Activated T-helper 1 cell treated with Interleukin-2 at 50 U/mL for 16 hours (primary cell): ENCODE results near the gene BDH1.

Source experiments
- DNase-seq: peaks from one replicate; pipeline ENCODE4 v3.0.0-alpha.2; 2020; ENCODE audit warnings: low read depth

The BDH1 gene

DNA sequence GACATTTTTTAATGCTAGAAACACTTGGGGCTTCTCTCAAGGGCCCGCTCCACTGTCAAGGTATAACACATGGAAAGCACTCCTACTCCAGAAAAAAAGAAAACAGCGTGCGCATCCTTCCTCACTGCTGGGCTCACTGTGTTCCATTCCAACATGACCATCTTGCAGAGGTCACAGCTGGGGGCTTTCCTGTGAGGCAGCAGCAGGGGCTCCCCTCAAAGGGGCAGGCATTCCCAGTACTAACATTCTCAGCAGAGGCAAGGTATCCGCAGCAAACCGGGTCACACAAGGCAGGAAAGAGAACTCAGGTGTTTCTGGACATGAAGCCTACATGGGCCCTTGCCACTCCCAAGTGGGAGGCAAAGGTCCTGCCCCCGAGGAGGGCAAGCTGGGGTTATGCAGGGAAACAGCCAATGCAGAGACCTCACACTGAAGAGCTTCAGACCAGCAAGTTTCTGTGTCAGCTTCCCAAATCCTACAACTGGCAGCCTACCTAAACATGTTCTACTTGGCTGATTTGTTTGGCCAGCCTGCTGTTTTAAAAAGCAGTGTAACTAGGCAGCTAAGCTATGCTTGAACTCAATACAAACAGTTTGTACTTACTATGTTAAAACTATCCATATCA, 6.4 kb downstream of the BDH1 start:
- no peak for DNase-seq

DNA sequence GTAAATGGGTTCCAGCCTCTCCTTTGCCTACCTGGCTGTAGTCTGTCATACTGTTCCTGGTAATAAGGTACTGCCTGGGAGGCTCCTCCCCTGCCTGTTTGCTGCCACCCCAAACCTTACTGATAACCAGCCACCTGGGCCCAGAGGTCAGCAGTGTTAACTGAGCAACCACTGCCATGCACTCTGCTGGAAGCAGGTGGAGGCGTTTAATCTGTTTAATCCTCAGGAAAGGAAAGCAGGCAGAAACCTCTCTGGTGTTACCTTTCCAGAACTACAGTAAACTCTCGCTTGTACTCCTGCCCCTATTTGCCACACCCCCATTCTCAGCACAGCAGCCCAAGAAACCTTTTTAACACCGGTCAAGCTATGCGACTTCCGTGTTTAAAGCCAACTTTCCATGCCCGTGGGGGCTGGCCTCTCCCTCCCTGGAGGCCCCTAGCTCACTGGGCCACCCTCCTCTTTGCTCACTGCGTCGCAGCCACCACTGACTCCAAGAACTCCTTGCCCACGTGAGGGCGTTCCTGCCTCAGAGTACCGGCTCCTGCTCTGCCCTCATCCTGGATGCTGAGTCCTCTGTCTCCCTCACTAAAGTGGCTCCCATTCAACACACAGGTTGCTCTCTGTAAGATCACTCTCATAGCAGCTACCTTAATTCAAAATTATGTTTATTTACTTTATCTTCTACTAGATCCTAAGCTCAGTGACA, 8.3 kb downstream of the BDH1 start:
- no peak for DNase-seq

DNA sequence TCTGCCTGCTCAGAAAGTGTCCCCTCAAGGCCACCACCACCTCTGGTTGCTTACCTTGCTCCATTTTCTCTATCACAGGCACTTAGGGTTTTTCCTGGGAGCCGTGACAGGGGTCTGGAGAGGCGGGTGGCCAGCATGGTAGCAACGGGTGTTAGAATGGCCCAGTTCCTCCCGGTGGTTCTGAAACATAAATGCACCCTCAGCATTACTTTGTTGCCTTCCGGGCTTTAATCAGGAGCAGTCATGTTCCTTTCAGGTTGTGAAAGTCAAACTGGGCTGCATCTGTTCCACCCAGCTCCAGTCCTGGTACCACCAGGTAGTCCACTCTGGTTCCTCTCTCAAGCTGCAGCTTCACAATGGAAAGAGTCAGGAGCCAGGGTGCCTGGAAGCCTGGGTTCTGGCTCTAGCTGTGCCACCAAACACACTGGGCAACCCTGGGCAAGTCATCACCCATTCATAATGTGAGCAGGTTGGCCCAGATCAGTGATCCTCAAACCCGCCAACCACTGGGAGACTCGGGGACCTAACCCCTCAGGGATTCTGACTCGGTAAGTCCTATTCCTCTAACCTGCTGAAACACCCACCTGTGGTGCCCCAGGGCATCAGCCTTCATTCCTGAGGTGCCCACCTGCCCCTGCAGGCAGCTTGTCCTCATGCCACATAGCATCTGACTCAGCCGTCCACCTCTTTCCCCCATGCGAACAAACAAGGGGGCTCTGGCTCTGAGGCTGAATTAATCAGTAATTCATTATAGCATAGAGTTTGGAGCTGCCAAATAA, 9.3 kb downstream of the BDH1 start:
- DNase-seq, result no peak

DNA sequence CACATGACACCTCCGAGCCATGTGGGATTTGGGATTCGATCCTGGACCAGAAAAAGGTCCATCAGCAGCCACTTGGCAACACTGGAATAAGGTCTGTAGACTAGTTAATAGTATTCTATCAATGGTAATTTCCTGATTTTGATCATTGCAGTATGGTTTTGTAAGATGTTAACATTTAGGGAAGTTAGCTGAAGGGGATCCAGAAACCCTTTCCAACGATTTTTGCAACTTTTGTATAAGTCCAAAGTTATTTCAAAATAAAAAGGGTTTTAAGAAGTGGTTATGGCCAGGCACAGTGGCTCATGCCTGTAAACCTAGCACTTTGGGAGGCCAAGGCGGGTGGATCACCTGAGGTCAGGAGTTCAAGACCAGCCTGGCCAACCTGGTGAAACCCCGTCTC, 10.2 kb downstream of the BDH1 start:
- no peak for DNase-seq

DNA sequence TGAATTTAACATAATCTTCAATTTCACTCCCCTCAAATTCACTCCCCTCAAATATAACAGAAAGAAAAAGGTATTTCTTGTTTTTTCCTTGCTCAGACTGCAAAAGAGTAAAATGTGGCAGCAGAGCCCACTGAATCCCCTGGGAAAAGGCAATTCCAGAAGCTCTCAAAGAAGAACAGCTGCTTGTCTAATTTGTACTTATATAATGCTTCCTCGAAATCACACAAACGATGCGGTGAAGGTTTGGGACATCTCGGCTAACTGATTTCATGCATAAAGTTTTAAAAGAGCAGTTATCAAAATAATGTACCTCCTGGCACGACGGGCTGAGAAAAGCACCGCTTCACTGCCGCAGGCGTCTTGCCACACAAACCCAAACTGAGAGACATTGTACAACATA, 10.7 kb downstream of the BDH1 start:
- DNase-seq, result no peak

DNA sequence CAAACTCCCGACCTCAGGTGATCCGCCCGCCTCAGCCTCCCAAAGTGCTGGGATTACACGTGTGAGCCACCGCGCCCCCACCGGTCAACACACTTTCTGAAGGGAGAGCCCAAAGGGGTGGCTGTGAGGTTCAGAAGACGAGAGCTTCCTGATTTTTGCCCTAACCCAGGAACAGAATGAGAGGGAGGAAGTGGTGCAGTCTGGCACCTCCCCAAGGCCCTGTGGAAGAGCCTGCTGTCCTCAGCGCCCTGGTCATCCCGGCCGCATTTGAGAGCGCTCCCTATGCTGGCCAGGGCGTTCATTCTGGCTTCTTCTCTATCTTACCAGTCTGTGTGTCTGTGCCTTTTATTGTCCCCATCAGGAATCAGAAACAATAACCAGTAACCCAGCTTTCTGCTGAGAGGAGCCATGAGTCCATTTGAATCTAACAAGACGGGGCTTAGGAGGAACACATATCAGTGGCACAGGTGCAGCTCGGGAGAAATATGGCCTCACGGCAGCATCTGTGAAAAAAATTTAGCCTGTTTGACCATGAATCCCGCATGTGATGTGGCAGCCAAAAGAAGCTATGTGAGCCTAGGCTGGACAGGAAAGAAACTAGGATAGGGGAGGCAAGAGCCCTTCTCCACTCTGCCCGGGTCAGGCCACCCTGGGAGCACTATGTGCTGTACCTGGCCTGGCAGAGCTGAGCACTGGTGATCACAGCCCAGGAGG, 12.9 kb downstream of the BDH1 start:
- DNase-seq, result no peak

DNA sequence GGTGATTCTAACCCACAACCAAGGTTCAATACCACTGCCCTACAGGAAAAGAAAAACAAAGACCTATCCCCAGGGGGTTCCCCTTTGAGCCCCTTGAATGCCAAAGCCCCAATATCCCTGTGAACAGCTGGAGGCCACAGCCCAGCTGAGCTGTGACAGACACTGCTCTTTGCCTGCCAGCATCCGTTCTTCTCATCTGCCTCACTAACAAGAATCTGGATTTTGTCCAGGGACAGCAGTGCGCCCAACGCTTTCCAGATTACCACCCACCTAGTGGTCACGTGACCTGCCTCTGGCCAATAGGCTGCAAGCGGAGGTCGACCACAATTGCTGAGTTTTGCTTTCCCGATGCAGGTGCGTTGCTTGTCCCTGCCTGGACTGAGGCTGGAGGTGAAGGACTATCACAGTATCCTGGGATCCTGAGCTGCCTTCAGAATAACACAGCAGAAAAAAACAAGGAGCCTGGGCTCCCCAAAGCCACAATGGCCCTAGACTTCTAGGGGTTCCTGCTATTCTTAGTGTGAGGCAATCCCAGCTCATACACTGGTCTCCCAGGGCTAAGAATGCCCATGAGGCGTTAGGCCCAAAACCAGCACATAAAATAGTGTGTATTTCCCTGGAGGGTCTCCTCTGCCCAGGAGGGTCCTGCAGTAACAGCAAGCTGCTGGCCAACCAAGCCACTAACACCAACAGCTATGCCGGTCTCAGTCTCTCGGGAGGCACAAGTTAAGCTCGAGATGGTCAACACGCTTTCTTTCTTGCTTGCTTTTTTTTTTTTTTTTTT, 13.8 kb downstream of the BDH1 start:
- no peak for DNase-seq

DNA sequence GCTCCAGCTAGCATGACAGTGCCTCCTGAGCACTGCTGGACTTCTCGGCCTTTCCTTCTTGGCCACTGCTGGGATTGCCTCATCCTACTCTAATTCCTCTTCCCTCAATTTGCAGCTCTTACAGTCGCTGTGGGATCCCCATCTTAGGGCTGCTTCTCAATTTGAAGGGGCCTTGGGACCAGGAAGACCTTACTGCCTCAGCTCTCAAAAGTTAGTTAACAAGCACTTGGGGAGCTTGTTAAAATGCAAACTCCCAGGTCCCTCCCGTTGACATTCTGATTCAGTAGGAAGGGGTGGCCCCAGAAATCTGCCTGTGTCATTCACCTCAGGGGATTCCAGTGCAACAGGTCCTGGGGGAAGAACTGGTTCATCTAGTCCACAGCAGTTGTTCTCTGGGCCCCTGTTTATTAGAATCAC, 14.8 kb downstream of the BDH1 start:
- DNase-seq, result no peak

DNA sequence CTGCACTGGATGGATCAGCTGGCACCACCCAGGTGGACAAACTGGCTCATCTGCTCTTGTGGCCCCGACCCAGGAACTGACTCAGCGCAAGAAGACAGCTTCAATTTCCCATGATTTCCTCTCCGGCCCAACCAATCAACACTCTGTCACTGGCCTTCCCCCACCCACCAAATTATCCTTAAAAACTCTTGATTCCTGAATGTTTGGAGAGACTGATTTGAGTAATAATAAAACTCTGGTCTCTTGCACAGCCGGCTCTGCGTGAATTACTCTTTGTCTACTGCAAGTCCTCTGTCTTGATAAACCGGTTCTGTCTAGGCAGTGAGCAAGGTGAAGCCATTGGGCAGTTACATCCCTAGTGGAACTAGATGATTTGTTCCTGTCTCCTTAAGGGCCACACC, 16.1 kb downstream of the BDH1 start:
- no peak for DNase-seq

DNA sequence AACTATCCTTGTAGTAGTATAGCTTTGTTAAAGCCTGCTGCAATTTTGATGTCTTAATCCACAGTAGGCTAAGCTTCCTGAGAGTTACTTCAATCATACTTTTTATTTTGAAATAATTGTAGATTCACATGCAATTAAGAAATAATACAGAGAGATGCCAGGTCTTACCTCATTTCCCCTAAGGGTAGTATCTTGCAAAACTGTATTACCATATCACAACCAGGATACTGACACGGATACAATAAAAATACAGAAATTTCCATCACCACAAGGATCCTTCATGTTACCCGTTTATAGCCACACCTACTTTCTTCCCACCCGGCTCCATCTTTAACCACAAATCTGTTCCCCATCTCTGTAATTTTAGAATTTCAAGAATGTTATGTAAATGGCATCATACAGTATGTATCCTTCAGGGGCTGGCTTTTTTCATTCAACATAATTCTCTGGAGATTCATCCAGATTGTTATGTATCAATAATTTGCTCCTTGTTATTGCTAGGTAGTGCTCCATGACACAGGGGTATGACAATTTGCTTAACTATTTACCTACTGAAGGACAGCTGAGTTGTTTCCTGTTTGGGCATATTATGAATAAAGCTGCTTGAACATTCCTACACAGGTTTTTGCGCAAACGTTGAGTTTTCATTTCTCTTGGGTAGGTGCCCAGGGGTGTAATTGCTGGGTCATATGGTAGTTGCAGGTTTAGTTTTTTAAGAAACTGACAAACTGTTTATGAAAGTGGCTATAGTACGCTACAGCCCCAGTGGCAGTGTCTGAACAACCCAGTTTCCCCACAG, 21.6 kb downstream of the BDH1 start:
- no peak for DNase-seq

DNA sequence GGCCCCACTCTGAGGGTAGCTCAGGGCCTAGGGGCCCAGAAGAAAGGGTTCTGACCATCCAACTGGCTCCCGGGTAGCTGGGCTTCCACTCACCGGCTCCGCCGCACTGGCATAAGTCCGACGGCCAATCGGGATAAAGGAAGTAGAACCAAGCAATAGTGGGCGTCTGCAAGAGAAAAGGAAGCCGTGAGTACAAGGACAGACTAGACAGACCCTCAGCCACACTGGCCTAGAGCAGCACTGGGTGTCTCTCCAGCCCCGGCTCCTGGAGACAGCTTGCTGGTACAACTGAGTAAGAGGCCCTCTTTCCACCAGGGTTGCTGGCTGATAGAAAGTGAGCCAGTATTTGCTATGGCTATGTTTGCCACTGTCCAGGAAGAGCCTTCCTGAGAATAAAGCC, 22.4 kb downstream of the BDH1 start:
- DNase-seq, result no peak

DNA sequence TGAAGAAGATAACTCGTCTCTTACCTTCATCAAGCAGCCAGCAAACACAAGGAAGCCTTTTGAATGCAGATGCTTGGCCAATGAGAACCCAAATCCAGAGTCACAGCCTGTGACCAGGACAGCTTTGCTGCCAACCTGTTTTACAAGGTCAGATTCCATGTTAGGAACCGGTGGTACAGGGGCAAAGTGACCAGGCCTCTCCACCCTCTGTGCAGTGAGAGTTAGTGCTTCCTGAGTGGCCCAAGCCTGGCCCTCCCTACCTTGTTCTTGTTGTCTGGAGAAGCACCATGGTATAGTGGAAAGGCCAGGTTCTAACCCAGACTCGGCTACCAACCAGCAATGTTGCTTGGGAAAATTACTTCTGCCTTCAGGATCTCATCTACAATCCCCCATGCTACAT, 23.4 kb downstream of the BDH1 start:
- DNase-seq, result no peak

DNA sequence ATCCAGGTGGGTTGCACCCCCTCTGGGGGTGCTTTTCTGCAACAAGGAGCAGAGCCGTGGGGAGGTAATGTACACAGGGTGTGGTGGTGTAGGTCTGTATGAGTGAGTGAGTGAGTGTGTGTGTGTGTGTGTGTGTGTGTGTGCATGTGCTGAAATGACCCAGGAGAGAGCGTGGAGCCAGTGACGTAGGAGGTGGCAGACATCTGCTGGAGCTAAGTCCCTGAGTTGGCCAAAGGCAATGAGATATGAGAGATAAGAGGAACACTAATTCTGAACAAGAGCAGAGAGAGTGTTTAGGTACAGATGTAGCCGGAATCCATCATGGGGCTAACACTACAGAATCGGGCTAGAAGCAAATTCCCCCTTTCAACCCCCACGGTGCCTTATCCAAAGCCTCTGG, 27.6 kb downstream of the BDH1 start:
- DNase-seq, result no peak

DNA sequence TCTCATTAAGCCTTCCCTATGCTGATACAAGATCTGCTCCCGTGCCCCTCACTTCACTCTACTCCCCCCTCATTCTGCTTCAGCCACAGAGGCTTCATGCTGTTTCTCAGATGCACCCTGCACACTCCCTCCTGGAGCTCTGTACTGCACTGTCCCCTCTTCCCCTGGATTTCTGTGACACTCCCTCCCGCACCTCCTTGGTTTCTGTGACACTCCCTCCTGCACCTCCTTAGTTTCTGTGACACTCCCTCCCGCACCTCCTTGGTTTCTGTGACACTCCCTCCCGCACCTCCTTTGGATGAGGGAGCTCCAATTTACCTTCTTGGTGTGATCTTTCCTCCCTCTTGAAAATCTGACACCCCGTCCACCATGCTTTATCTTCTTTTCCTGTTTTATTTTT, 28.2 kb downstream of the BDH1 start:
- no peak for DNase-seq

DNA sequence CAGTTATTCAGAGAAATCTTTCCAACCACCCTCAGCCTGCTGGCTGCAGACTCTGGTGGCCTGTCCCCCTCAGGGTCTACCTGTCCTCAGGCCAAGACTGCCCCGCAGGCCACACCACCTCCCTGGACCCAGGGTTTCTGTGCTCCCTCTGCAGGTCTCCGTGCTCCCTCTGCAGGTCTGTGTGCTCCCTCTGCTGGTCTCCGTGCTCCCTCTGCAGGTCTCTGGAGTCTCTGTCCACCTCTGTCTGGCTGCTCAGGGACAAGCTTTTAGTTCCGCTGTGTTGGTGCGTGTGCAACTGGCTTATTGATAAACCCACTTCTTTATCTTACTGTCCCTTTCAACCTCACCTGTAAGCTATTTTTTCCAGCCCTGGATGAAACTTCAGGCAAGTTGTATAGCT, 30.1 kb downstream of the BDH1 start:
- no peak for DNase-seq

DNA sequence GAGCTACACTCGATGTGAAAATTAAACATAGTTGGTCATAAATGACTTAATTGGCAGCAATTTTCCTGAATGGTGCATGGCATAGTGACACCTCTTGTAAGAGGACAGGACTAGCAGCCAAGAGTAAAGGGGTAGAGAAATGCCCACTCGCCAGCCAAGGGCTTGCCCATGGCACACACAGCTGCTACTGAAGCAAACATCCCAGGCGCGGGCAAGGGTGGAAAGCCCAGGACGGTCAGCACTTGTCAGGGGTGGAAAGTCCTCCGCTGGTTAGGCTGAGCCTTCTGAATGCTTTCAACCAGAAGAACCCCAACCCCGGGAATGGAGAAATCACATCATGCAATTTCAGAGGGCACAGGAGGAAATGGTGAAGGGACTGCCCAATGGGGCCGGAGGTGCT, 31.6 kb downstream of the BDH1 start:
- no peak for DNase-seq

DNA sequence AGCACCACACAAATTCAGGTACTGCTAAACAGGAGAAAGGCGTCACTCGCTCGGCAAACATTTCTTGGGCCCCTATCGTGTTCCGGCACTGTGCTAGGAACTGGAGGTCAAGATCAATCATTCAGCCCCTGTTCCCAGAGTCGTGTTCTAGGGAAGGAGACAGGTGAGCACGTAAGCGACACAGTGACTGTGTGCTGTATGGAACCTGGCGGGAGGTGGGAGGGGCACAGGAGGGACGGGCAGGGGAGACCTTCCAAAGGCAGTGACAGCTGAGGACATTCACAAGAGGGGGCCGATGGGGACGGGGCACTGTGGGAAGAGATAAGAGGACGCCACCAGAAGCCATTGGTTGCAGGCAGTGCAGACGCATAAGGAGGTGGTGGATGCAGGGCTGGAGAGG, 32.2 kb downstream of the BDH1 start:
- DNase-seq, result no peak

DNA sequence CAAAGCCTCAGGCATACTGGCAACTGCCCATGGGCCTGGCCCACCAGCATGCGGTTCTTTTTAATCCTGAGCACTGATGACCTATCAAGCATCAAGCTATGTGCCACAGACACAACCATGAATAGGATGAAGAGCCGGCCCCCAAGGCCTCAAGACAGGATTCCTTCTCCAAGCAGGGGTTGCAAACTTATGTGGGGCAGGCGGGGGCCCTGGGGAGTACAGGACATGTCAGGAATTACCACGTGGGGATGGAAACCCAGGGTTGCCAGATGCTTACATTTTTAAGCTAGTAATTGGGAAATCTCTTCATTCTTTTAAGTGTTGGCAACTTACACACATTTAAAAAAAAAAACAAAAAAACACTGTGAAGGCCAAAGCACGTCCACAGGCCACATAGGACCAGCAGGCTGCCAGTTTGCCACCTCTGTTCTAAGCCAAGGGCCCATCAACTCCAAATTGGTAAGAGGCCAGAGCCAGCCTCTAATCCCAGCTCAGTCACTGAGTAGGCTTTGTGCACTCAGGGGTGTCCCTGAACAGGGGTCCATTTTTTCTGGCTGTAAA, 32.8 kb downstream of the BDH1 start:
- DNase-seq, result no peak

DNA sequence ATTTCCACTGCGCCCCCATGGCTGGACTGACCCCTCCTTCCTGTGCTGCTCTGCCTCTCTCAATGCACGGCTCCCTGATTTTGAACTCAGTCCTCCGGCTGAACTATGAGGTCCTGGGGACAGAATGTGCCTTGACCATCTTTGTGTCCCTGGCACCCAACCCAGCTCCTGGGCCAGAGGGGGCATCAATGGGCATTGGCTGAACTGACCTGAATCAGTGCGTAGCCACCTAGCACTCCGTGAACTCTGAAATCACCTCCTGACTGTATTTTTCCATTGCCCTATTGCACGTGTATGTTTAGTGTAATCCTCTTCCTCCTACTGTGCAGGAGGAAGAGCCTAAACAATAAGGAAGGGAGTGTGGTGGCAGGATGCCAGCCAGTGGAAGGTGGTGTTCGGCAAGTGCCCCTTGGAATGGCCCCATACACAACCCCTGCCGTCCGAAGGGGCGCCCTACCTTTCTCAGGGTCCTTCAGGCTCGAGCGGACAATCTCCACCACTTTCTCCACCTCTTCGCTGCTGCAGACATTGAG, 33.5 kb downstream of the BDH1 start:
- DNase-seq, result no peak
